ENCODE measurements around the gene PHF13. TPM values are rescaled to one million over a fixed set of nuclear protein-coding genes. Genes with fewer than 3 reads are reported as not detected.

PHF13 gene
- total and polyA plus RNA-seq, 9 of the 15 experiments (the other 6 are each of a cell fraction or from before 2014, with no cell fraction given) = 1.8 to 36.1 (median 11.7) TPM

DNA sequence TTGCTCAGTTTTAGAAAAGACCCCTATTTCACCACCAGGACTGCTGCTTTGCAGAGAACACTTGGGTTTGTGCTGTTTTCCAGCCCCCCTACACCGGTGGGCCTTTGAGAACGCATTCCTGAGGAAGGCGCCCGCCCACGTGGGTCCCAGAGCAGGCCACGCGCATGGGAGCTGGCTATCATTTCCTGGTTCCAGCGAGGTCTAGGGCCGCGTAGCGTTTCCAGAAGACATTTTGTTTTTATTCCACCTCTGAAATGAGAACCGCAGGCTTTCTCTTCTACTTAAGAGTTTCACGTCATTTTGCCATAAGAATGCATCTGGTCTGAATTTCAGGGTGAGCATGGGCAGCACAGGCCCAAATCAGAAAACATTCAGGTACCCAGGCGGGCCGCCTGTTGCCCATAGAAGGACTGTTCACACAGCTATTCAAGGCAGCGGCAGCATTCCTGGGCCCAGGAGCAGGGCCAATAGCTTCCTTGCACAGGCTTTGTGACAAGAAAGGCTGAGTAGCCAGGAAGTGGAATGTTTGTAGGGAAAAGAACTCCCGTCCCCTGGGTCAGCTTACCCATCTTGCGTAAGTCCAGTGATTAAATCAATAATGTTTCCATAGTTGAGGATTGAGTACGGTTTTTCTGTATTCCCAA, 9.5 kb upstream of the PHF13 start (continued):
- TF ChIP-seq CCNT2 (IDR thresholded peaks at IDR 0.05; ENCODE audit: borderline replicate concordance, extremely low read depth, insufficient read length, low read depth, low read length) (no peak), ZNF77 (CRISPR knock-in tag; IDR thresholded peaks at IDR 0.05) (no peak), FOXK2 (conservative IDR thresholded peaks at IDR 0.05 in 1 of 2, IDR thresholded peaks at IDR 0.05 in 1 of 2; ENCODE audit: low read depth in 2 of 2) (no peak; a peak in 1 of 4 replicates), ZNF311 (CRISPR knock-in tag; IDR thresholded peaks at IDR 0.05) (0 out of 2 replicates have a peak, but pooled peaks have one; percentile 37), ZKSCAN3 (CRISPR knock-in tag; IDR thresholded peaks at IDR 0.05) (no peak), PKNOX1 (IDR thresholded peaks at IDR 0.05) (no peak), PHB (CRISPR knock-in tag; IDR thresholded peaks at IDR 0.05) (no peak), SMARCB1 (IDR thresholded peaks at IDR 0.05; ENCODE audit: insufficient read length, low read depth) (no peak), ZNF174 (CRISPR knock-in tag; IDR thresholded peaks at IDR 0.05) (no peak), JUN (IDR thresholded peaks at IDR 0.05; ENCODE audit: borderline replicate concordance, low read depth, low read length) (peak; percentile 78; the same call in 1 of the 2 replicates), JUN (CRISPR knock-in tag; IDR thresholded peaks at IDR 0.05; ENCODE audit: borderline replicate concordance) (no peak), ZNF3 (CRISPR knock-in tag; IDR thresholded peaks at IDR 0.05) (no peak), KAT8 (IDR thresholded peaks at IDR 0.05; ENCODE audit: low read depth) (no peak; the same call in 1 of the 2 replicates), TBP (optimal IDR thresholded peaks at IDR 0.05; ENCODE audit: low read depth, low read length) (no peak), SP1 (CRISPR knock-in tag; IDR thresholded peaks at IDR 0.05) (no peak; the same call in 1 of the 2 replicates), SP2 (IDR thresholded peaks at IDR 0.05; ENCODE audit: extremely low read depth, low read depth, low read length, poor library complexity, severe bottlenecking) (no peak), CHD1 (IDR thresholded peaks at IDR 0.05; ENCODE audit: low read length) (peak; percentile 26), ZNF507 (tag; conservative IDR thresholded peaks at IDR 0.05) (no peak), BMI1 (IDR thresholded peaks at IDR 0.05; ENCODE audit: low read length) (no peak), ELF1 (tag; IDR thresholded peaks at IDR 0.05) (peak; percentile 96), ZNF408 (CRISPR knock-in tag; IDR thresholded peaks at IDR 0.05; ENCODE audit: low read depth) (no peak), NR2C2 (CRISPR knock-in tag; IDR thresholded peaks at IDR 0.05) (no peak), NR2C2 (tag; IDR thresholded peaks at IDR 0.05) (0 out of 2 replicates have a peak, but pooled peaks have one; percentile 26), ZNF589 (CRISPR knock-in tag; IDR thresholded peaks at IDR 0.05; ENCODE audit: low read depth) (no peak; the same call in none of the 2 replicates), SMARCA4 (IDR thresholded peaks at IDR 0.05) (no peak; the same call in 1 of the 2 replicates), NKRF (IDR thresholded peaks at IDR 0.05; ENCODE audit: borderline replicate concordance) (peak; percentile 95; the same call in 1 of the 2 replicates), ILF3 (IDR thresholded peaks at IDR 0.05; ENCODE audit: borderline replicate concordance) (no peak)

All from K562 (cell line).